Measurements from ENCODE around the gene EXOC6.
"Not testable (repeated sequence)": the region's sequence is repeated elsewhere in the genome, so short reads cannot be mapped to it uniquely, and the experiment has no call there.

The EXOC6 gene

DNA sequence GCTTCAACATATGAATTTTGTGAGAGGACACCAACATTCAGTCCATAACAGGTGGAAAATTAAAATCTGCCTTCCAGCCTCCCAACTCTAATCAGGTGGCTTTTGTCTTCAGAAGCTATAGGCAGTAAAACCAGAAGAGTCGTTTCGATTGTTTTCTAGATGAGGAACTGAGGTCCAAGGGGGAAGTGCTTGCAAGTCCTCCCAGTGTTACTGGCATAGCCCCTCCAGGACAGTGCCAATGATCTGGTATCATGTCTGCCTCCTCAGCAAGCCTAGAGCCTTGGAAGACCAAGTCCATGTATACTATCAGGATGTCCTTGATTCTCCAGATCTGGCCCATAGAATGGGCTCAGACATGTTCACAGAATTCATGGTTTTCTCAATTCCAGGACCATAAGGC, 242.3 kb downstream of the EXOC6 start:
- H3K4me3 ChIP-seq, result no peak overlapping the region
- no peak overlapping the region for H3K27ac ChIP-seq

DNA sequence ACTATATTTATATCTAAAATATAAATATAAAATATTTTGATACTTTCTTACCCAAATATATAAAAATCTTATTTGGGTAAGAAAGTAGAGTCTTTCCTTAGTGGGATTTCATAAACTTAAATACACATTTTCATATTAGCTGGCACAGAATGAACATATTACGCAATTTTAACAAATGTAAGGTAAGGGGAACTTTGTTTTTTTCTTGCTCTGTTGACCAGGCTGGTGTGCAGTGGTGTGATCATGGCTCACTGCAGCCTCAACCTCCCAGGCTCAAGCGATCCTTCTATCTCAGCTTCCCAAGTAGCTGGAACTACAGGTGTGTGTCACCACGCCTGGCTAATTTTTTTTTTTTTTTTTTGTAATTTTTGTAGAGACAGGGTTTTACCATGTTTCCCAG, 243.6 kb downstream of the EXOC6 start:
- no peak overlapping the region for H3K27ac ChIP-seq
- H3K4me3 ChIP-seq, result no peak overlapping the region

DNA sequence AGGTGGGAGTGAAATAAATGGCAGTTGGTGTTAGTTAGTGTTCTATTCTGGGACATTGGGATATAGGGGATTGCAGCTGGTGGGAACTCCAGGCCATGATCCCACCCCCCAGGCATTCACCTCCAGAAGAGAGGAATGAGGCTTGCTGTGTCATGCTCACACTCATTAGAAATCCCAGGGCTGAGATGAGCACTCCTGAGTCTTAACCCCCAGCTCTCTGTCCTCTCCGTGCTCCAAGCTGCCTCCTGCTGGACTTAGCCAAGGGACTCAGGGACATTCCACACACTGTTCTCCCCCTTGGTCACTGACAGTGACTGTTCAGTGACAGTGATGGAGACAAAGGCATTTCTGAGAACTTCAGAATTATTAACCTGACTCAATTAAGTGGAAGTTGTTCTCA, 246.9 kb downstream of the EXOC6 start:
- Histone ChIP-seq H3K27ac (no peak overlapping the region), H3K4me3 (no peak overlapping the region)

DNA sequence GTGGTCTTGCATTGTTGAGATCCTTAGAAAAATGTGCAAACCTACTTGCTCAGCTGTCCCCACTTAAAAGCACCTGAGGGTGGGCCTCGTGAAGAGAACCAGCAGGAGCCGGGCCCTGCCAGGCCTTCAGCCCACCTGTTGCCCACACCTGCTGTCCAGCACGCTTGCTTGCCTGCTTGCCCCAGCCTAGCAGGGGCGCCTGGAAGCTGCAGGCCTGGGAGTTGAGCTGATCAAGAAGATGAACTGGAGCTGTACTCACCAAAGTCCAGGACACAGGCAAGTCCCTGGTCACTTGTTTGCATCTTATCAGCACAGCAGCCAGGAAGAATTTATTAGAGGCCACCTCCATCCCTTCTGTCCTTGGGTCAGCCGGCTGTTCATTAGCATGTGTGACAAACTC, 248.6 kb downstream of the EXOC6 start:
- H3K27ac ChIP-seq, result no peak overlapping the region
- no peak overlapping the region for H3K4me3 ChIP-seq

DNA sequence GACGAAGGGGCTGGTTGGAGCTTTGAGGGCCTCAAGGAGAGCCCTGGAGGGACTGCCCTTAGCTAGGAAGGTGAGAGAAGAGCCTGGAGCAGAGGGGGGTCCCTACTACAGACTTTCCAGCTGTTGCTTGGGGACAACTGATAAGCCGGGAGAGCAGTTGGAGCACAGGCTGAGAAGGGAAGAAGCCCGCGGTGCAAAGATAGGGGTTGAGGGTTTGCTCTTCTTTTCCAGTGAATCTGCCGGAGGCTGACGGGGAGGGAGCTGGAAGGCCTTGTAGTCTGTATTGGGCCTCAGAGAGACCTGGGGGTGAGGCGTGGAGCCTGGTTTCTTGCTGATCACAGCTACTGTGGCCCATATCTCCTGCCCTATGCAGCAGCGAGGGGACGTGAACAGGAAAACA, 249.1 kb downstream of the EXOC6 start:
- no peak overlapping the region for H3K27ac ChIP-seq
- no peak overlapping the region for H3K4me3 ChIP-seq

DNA sequence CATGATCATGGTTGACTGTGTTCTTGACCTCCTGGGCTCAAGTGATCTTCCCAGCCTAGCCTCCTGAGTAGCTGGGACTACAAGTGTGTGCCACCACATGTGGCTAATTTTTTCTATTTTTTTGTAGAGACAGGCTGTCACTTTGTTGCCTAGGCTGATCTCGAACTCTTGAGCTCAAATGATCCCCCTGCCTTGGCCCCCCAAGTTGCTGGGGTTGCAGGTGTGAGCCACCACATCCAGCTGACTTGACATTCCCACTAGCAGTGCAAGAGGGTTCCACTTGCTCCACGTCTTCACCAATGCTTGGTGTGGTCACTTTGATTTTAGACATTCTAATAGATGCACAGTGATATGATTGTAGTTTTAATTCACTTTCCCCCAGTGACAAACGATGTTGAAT, 250.5 kb downstream of the EXOC6 start:
- Histone ChIP-seq H3K4me3 (no peak overlapping the region), H3K27ac (no peak overlapping the region)

DNA sequence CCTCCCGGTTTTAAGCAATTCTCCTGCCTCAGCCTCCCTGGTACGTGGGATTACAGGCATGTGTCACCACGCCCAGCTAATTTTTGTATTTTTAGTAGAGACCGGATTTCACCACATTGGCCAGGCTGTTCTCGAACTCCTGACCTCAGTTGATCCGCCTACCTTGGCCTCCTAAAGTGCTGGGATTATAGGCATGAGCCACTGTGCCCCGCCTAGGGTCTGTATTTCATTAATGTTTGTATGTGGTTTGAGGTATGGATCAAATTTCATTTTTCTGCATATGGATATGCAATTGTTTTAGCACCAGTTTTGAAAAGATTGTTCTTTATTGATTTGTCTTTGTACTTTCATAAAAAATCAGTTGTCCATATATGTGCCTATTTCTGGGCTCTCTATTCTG, 251.3 kb downstream of the EXOC6 start:
- Histone ChIP-seq H3K4me3 (no peak overlapping the region), H3K27ac (no peak overlapping the region)

DNA sequence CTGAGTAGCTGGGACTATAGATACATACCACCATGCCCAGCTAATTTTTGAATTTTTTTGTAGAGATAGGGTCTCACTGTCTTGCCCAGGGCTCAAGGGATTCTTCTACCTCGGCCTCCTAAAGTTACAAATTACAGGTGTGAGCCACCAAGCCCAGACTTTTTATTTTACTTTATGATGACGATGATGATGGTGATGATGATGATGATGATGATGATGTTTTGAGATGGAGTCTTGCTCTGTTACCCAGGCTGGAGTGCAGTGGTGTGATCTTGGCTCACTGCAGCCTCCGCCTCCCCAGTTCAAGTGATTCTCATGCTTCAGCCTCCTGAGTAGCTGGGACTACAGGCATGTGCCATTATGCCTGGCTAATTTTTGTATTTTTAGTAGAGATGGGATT, 252.8 kb downstream of the EXOC6 start:
- H3K27ac ChIP-seq, H3K4me3 ChIP-seq: not testable (repeated sequence)

DNA sequence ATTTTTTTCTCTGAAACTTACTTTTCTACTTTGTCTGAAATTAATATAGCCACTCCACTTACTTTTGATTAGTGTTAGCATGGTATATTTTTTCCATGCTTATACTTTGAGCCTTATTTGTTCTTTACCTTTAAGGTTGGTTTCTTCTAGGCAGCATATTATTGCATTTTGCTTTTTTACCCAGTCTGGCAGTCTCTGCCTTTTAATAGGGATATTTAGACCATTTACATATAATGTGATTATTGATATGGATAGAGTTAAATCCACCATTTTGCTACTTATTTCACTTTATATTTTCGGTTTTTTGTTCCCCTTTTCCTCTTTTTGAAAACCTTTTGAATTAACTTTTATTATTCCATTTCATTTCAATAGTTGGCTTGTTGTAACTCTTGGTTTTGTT, 255.6 kb downstream of the EXOC6 start:
- Histone ChIP-seq H3K4me3 (no peak overlapping the region), H3K27ac (no peak overlapping the region)

DNA sequence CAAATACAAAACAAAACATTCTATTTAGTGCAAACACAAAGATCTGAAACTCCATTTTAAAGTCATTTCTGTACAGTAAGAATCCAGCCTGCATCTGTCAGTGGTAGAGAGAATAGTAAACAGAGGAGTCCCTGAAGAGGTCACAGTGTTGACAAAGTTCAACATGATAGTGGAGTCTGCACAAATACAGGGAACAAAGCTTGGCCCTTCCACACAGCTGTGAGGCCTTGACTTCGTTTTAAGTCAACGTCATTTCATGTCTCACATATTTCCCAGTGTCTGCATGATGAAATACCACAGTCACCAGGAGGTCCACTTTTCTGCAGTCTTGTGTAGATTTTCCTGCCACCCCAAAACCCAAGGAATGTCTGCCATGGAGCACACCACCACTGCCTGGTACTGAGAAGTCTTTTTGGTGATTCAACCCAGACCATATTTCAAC, 258.3 kb downstream of the EXOC6 start:
- H3K4me3 ChIP-seq, result no peak overlapping the region
- no peak overlapping the region for H3K27ac ChIP-seq

All from skin epidermis (tissue), 12 donors.